Left ventricle myocardium inferior (tissue), 1 donor: ENCODE measurements around the gene PPP1R9B. TPM values are rescaled to one million over a fixed set of nuclear protein-coding genes. Genes with fewer than 3 reads are reported as not detected.

Experiments
- DNase-seq: peaks from one replicate; pipeline ENCODE4 v3.0.0-alpha.2; 2020
- H3K27ac ChIP-seq: fragments of 200-600 bp; replicated peaks from 2 replicates; pipeline ENCODE4 v1.8.0; 2021
- H3K27me3 ChIP-seq: fragments of 200-600 bp; 2 replicates; pipeline ENCODE4 v1.8.0; 2021; ENCODE audit warnings: low read depth
- H3K36me3 ChIP-seq: fragments of 200-600 bp; 2 replicates; pipeline ENCODE4 v1.8.0; 2021
- H3K4me1 ChIP-seq: fragments of 200-600 bp; 2 replicates; pipeline ENCODE4 v1.8.0; 2021
- H3K4me3 ChIP-seq: fragments of 200-600 bp; 2 replicates; pipeline ENCODE4 v1.8.0; 2021; ENCODE audit warnings: mild to moderate bottlenecking, moderate library complexity
- H3K9me3 ChIP-seq: fragments of 200-600 bp; replicated peaks from 2 replicates; pipeline ENCODE4 v1.8.0; 2021
- intact Hi-C: fragments of 100-400 bp; cut with micrococcal nuclease; formaldehyde crosslinking; loops from one replicate; pipeline ENCODE4 v1.11.0; 2022
- total RNA-seq: library from RNA; stranded (reverse); fragmentation: NEBNext Ultra II Directional; extraction: Animal tissue kit (Norgen Biotek cat#: 25700); gene quantifications from one replicate; pipeline ENCODE4 v1.2.1, GENCODE V29; 2021
- TF ChIP-seq, protein P1 (sequence below): fragments of 200-600 bp; IDR thresholded peaks from 2 replicates; pipeline ENCODE4 v1.8.0; 2021; ENCODE audit warnings: antibody characterized with exemption, mild to moderate bottlenecking, borderline replicate concordance
- donor health status: DM: no; HTN: yes; CAD: no; lungs with severe emphysema.

The PPP1R9B gene
- total RNA-seq, 1 donor from 2014 or later: 33.0 TPM

DNA sequence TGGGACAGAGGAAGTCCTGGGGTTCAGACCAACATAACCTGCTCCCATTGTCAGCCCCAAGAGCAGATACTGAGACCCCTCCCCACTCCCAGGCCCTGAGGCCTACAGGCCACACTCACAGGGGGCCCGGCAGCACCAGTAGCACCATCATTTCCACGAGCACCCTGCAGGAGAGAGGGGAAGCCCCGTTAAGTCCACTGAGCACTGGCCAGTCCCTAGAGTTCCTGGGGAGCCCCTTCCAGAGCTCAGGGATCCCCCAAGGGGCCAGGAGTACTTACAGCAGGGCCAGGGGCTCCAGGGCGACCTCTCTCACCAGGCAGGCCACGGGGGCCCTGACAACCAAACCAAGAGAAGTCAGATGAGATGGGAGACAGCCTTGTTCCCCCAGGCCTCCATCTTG lies 45.6 kb upstream of the PPP1R9B start:
- peaks cover 69% of the 10 kb centered on the region for H3K36me3 ChIP-seq
- no peak overlapping the region for H3K4me3 ChIP-seq
- H3K9me3 ChIP-seq: no peaks in the 10 kb centered on the region
- no peak for DNase-seq
- H3K27ac ChIP-seq: no peak overlapping the region
- H3K27me3 ChIP-seq: peaks cover 15% of the 10 kb centered on the region
- TF ChIP-seq, protein P1, sequence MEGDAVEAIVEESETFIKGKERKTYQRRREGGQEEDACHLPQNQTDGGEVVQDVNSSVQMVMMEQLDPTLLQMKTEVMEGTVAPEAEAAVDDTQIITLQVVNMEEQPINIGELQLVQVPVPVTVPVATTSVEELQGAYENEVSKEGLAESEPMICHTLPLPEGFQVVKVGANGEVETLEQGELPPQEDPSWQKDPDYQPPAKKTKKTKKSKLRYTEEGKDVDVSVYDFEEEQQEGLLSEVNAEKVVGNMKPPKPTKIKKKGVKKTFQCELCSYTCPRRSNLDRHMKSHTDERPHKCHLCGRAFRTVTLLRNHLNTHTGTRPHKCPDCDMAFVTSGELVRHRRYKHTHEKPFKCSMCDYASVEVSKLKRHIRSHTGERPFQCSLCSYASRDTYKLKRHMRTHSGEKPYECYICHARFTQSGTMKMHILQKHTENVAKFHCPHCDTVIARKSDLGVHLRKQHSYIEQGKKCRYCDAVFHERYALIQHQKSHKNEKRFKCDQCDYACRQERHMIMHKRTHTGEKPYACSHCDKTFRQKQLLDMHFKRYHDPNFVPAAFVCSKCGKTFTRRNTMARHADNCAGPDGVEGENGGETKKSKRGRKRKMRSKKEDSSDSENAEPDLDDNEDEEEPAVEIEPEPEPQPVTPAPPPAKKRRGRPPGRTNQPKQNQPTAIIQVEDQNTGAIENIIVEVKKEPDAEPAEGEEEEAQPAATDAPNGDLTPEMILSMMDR: no peak
- H3K4me1 ChIP-seq: peaks cover 39% of the 10 kb centered on the region
- intact Hi-C loops: no loop called here

DNA sequence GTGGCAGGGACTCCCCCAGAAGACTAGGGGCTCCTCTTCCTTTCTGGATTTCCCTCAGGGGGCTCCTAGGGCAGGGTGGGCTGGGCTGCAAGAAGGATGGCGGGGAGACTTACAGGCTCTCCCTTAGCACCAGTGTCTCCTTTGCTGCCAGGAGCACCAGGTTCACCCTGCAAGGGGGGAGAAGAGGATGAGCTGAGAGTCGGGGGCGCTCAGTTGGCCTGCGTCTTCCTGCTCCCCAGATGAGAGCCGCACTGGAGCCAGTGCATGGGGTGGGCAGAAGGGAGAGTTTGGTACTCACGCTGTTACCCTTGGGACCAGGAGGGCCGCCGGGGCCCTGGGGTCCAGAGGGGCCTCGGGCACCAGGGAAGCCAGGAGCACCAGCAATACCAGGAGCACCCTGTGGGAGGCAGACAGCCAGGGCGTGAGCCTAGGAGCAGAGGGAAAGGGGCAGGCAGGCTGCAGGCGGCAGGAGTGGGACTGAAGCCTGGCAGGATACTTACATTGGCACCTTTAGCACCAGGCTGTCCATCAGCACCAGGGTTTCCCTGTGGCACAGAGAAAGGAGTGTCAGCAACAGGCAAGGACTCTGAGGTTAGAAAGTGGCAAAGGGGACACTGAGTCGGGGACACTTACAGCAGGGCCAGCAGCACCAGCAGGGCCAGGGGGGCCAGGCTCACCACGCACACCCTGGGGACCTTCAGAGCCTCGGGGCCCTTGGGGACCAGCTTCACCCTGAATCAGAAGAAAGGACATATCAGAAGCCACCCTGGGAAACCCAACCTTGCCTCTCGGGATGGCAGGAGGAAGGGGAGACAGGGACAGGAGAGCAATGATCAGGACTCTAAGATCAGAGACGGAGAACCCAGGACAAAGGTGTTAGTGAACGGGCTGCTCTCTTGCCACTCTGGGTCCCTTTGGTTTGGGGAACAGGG lies 44.7 kb upstream of the PPP1R9B start:
- H3K9me3 ChIP-seq: no peaks in the 10 kb centered on the region
- peaks cover 77% of the 10 kb centered on the region for H3K36me3 ChIP-seq
- H3K27ac ChIP-seq: no peak overlapping the region
- peaks cover 31% of the 10 kb centered on the region for H3K4me1 ChIP-seq
- H3K4me3 ChIP-seq: no peak overlapping the region
- no peak for DNase-seq
- H3K27me3 ChIP-seq: peaks cover 11% of the 10 kb centered on the region
- intact Hi-C loops: no loop called here
- TF ChIP-seq, protein P1: no peak

DNA sequence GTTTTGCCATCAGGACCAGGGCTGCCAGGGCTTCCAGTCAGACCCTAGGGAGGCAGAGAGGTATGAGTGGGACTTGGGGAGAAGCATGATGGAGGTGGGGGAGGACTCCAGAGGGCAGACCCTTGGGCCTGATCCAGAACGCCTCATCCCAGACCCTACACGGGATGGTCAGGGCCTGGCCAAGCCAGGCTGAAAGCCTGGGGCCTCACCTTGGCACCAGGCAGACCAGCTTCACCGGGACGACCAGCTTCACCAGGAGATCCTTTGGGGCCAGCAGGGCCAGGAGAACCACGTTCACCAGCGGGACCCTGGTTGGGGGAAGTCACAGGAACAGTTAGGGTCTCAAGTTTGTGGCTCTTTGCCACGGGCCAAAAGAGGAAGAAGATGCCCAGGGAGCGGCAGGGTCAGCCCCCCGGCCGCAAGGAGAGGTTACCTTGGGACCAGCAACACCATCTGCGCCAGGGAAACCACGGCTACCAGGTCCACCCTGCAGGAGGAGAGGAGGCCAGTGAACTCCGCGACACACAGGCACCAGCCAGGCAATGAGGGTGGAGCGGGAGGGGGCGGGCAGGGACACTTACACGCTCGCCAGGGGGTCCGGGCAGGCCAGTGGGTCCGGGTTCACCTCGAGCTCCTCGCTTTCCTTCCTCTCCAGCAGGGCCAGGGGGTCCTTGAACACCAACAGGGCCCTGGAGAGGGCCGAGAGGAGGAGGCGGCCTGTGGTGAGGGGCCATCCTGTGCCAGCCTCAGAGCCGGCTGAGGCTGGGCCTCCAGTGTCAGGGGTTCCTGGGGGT lies 43.9 kb upstream of the PPP1R9B start:
- no peak overlapping the region for H3K4me3 ChIP-seq
- H3K36me3 ChIP-seq: peaks cover 84% of the 10 kb centered on the region
- no peak overlapping the region for H3K27ac ChIP-seq
- H3K4me1 ChIP-seq: peaks cover 23% of the 10 kb centered on the region
- peaks cover 4% of the 10 kb centered on the region for H3K27me3 ChIP-seq
- intact Hi-C loops: no loop called here
- DNase-seq: no peak
- H3K9me3 ChIP-seq: no peaks in the 10 kb centered on the region
- TF ChIP-seq, protein P1: no peak

DNA sequence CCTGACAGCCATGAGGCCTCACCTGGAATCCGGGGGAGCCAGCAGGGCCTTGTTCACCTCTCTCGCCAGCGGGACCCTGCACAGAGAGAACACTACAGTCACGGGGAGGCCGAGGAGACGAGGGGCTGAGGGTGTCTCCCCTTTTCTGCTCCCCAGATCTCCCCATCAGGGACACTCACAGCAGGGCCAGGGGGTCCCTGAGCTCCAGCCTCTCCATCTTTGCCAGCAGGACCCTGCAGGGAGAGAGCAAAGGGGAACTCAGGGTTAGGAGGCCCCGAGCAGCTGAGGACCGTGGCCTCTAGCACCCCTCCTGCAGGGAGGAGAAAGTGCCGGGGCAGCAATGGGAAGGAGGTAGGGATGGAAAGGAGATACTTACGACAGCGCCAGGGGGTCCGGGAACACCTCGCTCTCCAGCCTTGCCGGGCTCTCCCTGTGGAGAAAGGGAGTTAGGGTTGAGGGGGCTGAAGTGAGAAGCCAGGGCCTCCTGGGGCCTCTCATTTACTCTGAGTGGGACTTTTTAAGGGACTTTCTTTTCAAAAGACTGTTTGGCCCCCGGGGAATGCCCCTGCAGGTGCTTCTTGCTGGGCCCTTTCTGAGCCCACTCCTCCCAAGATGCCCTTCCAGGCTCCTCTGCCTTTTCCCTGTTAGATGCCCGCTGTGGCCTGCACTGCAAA lies 42.3 kb upstream of the PPP1R9B start:
- Histone ChIP-seq H3K27ac (no peak overlapping the region), H3K4me3 (no peak overlapping the region), H3K4me1 (peaks cover 7% of the 10 kb centered on the region), H3K36me3 (peaks cover 97% of the 10 kb centered on the region), H3K9me3 (no peaks in the 10 kb centered on the region), H3K27me3 (no peaks in the 10 kb centered on the region)
- intact Hi-C loops: no loop called here
- TF ChIP-seq, protein P1: no peak
- DNase-seq: no peak

DNA sequence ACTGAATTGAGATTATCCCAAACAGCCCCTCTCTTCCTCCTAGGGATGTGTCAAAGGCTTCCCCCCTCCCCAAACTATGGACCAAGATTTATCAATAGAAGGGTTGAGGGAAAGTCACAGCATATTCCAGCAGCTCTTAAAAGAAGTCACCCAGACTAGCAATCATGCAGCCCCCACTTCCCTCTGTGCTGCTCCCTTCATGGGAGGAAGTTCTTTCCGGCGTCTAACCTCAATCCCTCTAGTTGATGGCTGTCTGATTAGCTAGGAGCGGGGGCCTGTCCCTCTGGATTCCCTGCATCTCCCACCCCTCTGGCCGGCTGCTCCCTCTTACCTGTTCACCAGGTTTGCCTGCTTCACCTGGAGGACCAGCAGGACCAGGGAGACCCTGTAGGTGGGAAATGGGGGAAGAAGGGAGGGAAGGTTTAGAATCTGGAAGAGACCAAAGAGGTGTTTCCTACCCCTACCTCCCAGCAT lies 41.7 kb upstream of the PPP1R9B start:
- Histone ChIP-seq H3K27me3 (no peaks in the 10 kb centered on the region), H3K4me1 (peaks cover 3% of the 10 kb centered on the region), H3K27ac (no peak overlapping the region), H3K4me3 (no peak overlapping the region), H3K9me3 (no peaks in the 10 kb centered on the region), H3K36me3 (peaks cover 97% of the 10 kb centered on the region)
- intact Hi-C loops: no loop called here
- no peak for DNase-seq
- TF ChIP-seq, protein P1: no peak
